Measurements from ENCODE around the gene TRIM40. TPM values are rescaled to one million over a fixed set of nuclear protein-coding genes. Genes with fewer than 3 reads are reported as not detected.

TRIM40 gene
- total RNA-seq, 1 experiment from 2014 or later = not detected

DNA sequence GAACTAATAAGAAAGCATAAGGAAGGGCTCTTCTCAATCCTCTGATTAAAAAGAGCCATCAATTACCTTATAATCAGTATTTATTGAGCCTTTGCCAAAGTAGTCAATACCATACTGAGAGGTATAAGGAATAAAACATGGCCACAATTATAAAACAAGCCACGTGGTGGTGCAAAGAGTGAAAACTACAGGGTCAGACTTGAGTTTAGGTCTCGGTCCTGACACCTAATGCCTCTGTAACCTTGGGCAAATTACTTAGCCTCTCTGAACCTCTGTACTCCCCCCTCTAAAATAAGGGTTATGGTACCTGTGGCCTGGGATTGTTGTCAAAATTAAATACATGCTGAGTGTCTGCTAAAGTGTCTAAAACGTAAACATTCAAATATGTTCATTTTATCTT is 13.3 kb downstream of the TRIM40 start:
- CTCF ChIA-PET = no interaction called here

More for the DNA sequence above, 13.3 kb downstream of the TRIM40 start:
- RAD21 ChIA-PET (ENCODE audit: low non-redundant PET in 1 of 2, low total read pairs in 2 of 2, uncharacterized antibody in 2 of 2, unreplicated experiment in 2 of 2) = no interaction called here
- no peak overlapping the region for H3K9ac ChIP-seq (ENCODE audit: low read length)
- H3K79me2 ChIP-seq (ENCODE audit: insufficient read depth, low read length) = no peaks in the 10 kb centered on the region
- TF ChIP-seq YY1 (IDR thresholded peaks at IDR 0.05; ENCODE audit: extremely low read depth, insufficient replicate concordance, low read depth, low read length) (no peak), ZNF274 (IDR thresholded peaks at IDR 0.05; ENCODE audit: low read depth, low read length) (no peak), JUND (IDR thresholded peaks at IDR 0.05) (no peak), CEBPB (IDR thresholded peaks at IDR 0.05; ENCODE audit: low read depth) (no peak), EGR1 (IDR thresholded peaks at IDR 0.05; ENCODE audit: low read depth) (no peak), POLR2AphosphoS5 (IDR thresholded peaks at IDR 0.05; ENCODE audit: low read depth, low read length) (no peak), SIN3A (IDR thresholded peaks at IDR 0.05; ENCODE audit: low read depth) (no peak), RAD21 (IDR thresholded peaks at IDR 0.05; ENCODE audit: low read depth) (no peak), SP1 (IDR thresholded peaks at IDR 0.05; ENCODE audit: low read depth) (no peak), SRF (IDR thresholded peaks at IDR 0.05; ENCODE audit: low read depth) (no peak), POLR2A (IDR thresholded peaks at IDR 0.05; ENCODE audit: borderline replicate concordance, extremely low read depth, insufficient read depth, insufficient read length) (no peak), FOSL1 (IDR thresholded peaks at IDR 0.05; ENCODE audit: low read depth) (no peak)
- TF ChIP-seq, protein P1, sequence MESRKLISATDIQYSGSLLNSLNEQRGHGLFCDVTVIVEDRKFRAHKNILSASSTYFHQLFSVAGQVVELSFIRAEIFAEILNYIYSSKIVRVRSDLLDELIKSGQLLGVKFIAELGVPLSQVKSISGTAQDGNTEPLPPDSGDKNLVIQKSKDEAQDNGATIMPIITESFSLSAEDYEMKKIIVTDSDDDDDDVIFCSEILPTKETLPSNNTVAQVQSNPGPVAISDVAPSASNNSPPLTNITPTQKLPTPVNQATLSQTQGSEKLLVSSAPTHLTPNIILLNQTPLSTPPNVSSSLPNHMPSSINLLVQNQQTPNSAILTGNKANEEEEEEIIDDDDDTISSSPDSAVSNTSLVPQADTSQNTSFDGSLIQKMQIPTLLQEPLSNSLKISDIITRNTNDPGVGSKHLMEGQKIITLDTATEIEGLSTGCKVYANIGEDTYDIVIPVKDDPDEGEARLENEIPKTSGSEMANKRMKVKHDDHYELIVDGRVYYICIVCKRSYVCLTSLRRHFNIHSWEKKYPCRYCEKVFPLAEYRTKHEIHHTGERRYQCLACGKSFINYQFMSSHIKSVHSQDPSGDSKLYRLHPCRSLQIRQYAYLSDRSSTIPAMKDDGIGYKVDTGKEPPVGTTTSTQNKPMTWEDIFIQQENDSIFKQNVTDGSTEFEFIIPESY (IDR thresholded peaks at IDR 0.05; ENCODE audit: extremely low read depth, insufficient replicate concordance, low read length) = no peak
- TF ChIP-seq, protein P2, sequence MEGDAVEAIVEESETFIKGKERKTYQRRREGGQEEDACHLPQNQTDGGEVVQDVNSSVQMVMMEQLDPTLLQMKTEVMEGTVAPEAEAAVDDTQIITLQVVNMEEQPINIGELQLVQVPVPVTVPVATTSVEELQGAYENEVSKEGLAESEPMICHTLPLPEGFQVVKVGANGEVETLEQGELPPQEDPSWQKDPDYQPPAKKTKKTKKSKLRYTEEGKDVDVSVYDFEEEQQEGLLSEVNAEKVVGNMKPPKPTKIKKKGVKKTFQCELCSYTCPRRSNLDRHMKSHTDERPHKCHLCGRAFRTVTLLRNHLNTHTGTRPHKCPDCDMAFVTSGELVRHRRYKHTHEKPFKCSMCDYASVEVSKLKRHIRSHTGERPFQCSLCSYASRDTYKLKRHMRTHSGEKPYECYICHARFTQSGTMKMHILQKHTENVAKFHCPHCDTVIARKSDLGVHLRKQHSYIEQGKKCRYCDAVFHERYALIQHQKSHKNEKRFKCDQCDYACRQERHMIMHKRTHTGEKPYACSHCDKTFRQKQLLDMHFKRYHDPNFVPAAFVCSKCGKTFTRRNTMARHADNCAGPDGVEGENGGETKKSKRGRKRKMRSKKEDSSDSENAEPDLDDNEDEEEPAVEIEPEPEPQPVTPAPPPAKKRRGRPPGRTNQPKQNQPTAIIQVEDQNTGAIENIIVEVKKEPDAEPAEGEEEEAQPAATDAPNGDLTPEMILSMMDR (IDR thresholded peaks at IDR 0.05 in 2 of 3, conservative IDR thresholded peaks at IDR 0.05 in 1 of 3; ENCODE audit: borderline replicate concordance in 1 of 3, insufficient read depth in 1 of 3, low read depth in 2 of 3, low read length in 2 of 3) = no peak
- TF ChIP-seq, protein P3, sequence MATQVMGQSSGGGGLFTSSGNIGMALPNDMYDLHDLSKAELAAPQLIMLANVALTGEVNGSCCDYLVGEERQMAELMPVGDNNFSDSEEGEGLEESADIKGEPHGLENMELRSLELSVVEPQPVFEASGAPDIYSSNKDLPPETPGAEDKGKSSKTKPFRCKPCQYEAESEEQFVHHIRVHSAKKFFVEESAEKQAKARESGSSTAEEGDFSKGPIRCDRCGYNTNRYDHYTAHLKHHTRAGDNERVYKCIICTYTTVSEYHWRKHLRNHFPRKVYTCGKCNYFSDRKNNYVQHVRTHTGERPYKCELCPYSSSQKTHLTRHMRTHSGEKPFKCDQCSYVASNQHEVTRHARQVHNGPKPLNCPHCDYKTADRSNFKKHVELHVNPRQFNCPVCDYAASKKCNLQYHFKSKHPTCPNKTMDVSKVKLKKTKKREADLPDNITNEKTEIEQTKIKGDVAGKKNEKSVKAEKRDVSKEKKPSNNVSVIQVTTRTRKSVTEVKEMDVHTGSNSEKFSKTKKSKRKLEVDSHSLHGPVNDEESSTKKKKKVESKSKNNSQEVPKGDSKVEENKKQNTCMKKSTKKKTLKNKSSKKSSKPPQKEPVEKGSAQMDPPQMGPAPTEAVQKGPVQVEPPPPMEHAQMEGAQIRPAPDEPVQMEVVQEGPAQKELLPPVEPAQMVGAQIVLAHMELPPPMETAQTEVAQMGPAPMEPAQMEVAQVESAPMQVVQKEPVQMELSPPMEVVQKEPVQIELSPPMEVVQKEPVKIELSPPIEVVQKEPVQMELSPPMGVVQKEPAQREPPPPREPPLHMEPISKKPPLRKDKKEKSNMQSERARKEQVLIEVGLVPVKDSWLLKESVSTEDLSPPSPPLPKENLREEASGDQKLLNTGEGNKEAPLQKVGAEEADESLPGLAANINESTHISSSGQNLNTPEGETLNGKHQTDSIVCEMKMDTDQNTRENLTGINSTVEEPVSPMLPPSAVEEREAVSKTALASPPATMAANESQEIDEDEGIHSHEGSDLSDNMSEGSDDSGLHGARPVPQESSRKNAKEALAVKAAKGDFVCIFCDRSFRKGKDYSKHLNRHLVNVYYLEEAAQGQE (IDR thresholded peaks at IDR 0.05; ENCODE audit: low read depth) = no peak
- H3K4me3 ChIP-seq (replicated peaks in 1 of 2; ENCODE audit: low read depth in 1 of 2, low read length in 2 of 2) = no peak overlapping the region
- no peak overlapping the region for H3K4me2 ChIP-seq (ENCODE audit: low read length)
- DNase-seq (ENCODE audit: low read depth, low spot score) (no peak), ATAC-seq (no peak)
- H3K27me3 ChIP-seq (ENCODE audit: insufficient read depth, low read length) = no peaks in the 10 kb centered on the region
- no peaks in the 10 kb centered on the region for H3K36me3 ChIP-seq (ENCODE audit: control insufficient read depth in 1 of 2, insufficient read depth in 2 of 2, low read length in 2 of 2)
- no peaks in the 10 kb centered on the region for H3K9me2 ChIP-seq (ENCODE audit: insufficient read depth)
- BruUV-seq (replicated peaks) = no TSS peak
- H4K20me1 ChIP-seq (ENCODE audit: insufficient read depth) = no peaks in the 10 kb centered on the region
- H3K27ac ChIP-seq (ENCODE audit: low read depth, low read length) = no peak overlapping the region
- intact Hi-C loops (cut with micrococcal nuclease) = no loop called here
- POLR2A ChIA-PET = no interaction called here
- no peak overlapping the region for H2AFZ ChIP-seq (ENCODE audit: low read depth, low read length, poor library complexity, severe bottlenecking)
- H3K4me1 ChIP-seq (ENCODE audit: control insufficient read depth in 1 of 2, insufficient read depth in 2 of 2, low read length in 2 of 2) = peaks cover under 1 to 2% of the 10 kb centered on the region in 2 experiments
- H3K9me3 ChIP-seq (ENCODE audit: control insufficient read depth in 1 of 2, insufficient read depth in 1 of 2, low read depth in 1 of 2, low read length in 2 of 2) = no peaks in the 10 kb centered on the region

All from HCT116 (cell line).